Fibroblast of lung (primary cell): ENCODE data around the gene WNT7A. TPM values are rescaled to one million over a fixed set of nuclear protein-coding genes. Genes with fewer than 3 reads are reported as not detected.

Experiments used
- DNase-seq, 2 donors: peaks; one replicate each; pipeline versions ENCODE4 v3.0.0 to v3.0.0-alpha.2; 2010; ENCODE audit warnings: low read depth in 2 of 2
- H2AFZ ChIP-seq: 2 replicates; pipeline ENCODE4 v1.5.1; 2012; ENCODE audit warnings: low read length, control low read depth, inconsistent platforms
- H3K27ac ChIP-seq: 2 replicates; pipeline ENCODE4 v1.5.1; 2011; ENCODE audit warnings: low read length, control low read depth; ENCODE audit not compliant: insufficient read depth
- H3K27me3 ChIP-seq: 2 replicates; pipeline ENCODE4 v1.5.1; 2011; ENCODE audit warnings: mild to moderate bottlenecking, low read length; ENCODE audit not compliant: control insufficient read depth, insufficient read depth
- H3K36me3 ChIP-seq: 2 replicates; pipeline ENCODE4 v1.5.1; 2011; ENCODE audit warnings: low read length; ENCODE audit not compliant: control insufficient read depth, insufficient read depth
- H3K4me1 ChIP-seq: 2 replicates; pipeline ENCODE4 v1.5.1; 2011; ENCODE audit warnings: low read length; ENCODE audit not compliant: control insufficient read depth, insufficient read depth; ENCODE audit errors: extremely low read depth
- H3K4me2 ChIP-seq: 2 replicates; pipeline ENCODE4 v1.5.1; 2011; ENCODE audit warnings: low read length, control low read depth; ENCODE audit not compliant: insufficient read depth; ENCODE audit errors: extremely low read depth
- H3K4me3 ChIP-seq, 4 experiments: fragments of 200-600 bp in 1 of 4; sonication (generic) in 1 of 4; replicated peaks in 1 of 4; 2 replicates each; pipeline ENCODE4 v1.5.1; 2011 to 2016; ENCODE audit warnings: low read length in 4 of 4, low read depth in 3 of 4, mild to moderate bottlenecking in 3 of 4, control low read depth in 2 of 4, inconsistent platforms in 1 of 4, mixed read lengths in 1 of 4; ENCODE audit not compliant: insufficient read depth in 1 of 4; ENCODE audit errors: control extremely low read depth in 1 of 4
- H3K79me2 ChIP-seq: 2 replicates; pipeline ENCODE4 v1.5.1; 2012; ENCODE audit warnings: mild to moderate bottlenecking, low read length, inconsistent platforms; ENCODE audit not compliant: control insufficient read depth, insufficient read depth
- H3K9ac ChIP-seq: 2 replicates; pipeline ENCODE4 v1.5.1; 2011; ENCODE audit warnings: mild to moderate bottlenecking, low read length, control low read depth; ENCODE audit not compliant: insufficient read depth
- H3K9me3 ChIP-seq: 2 replicates; pipeline ENCODE4 v1.5.1; 2012; ENCODE audit warnings: low read depth, low read length; ENCODE audit not compliant: control insufficient read depth, insufficient read depth
- H4K20me1 ChIP-seq: 2 replicates; pipeline ENCODE4 v1.5.1; 2011; ENCODE audit warnings: low read length; ENCODE audit not compliant: control insufficient read depth, insufficient read depth; ENCODE audit errors: extremely low read depth
- EZH2 ChIP-seq: IDR thresholded peaks from 2 replicates; pipeline ENCODE4 v1.5.1; 2012; ENCODE audit warnings: low read length, control low read depth, mild to moderate bottlenecking; ENCODE audit errors: missing control alignments
- polyA plus RNA-seq, 2 donors: library from polyadenylated mRNA; depleted of rRNA in 1 of 2; stranded (reverse) in 1 of 2; unstranded in 1 of 2; fragments of >200 nt; gene quantifications; 2 replicates each; pipeline ENCODE4 v1.2.1, GENCODE V29; 2011 to 2012; ENCODE audit warnings: missing spikeins in 1 of 2
- total RNA-seq: library from RNA; depleted of rRNA; stranded (reverse); fragments of >200 nt; gene quantifications from 2 replicates; pipeline ENCODE4 v1.2.1, GENCODE V29; 2014
- TF ChIP-seq, protein P1 (sequence below), 2 donors: IDR thresholded peaks in 1 of 2; conservative IDR thresholded peaks in 1 of 2; 1 replicate in 1 of 2; 2 replicates in 1 of 2; pipeline ENCODE4 v1.5.1; 2011 to 2012; ENCODE audit warnings: low read length in 2 of 2, control low read depth in 1 of 2, inconsistent platforms in 1 of 2, low read depth in 1 of 2, mild to moderate bottlenecking in 1 of 2

The WNT7A gene
- total and polyA plus RNA-seq, 2 donors (not counting 1 experiment from before 2014, with no cell fraction given), result not detected

- Histone ChIP-seq H3K9me3 (no peaks in the 10 kb centered on the region), H2AFZ (no peak overlapping the region), H3K4me2 (no peak overlapping the region), H3K4me1 (no peaks in the 10 kb centered on the region), H3K9ac (no peak overlapping the region), H4K20me1 (no peaks in the 10 kb centered on the region), H3K27me3 (no peaks in the 10 kb centered on the region), H3K36me3 (no peaks in the 10 kb centered on the region), H3K4me3 (no peak overlapping the region), H3K27ac (no peak overlapping the region), H3K79me2 (no peaks in the 10 kb centered on the region)
- TF ChIP-seq EZH2, result no peak
- TF ChIP-seq, protein P1, sequence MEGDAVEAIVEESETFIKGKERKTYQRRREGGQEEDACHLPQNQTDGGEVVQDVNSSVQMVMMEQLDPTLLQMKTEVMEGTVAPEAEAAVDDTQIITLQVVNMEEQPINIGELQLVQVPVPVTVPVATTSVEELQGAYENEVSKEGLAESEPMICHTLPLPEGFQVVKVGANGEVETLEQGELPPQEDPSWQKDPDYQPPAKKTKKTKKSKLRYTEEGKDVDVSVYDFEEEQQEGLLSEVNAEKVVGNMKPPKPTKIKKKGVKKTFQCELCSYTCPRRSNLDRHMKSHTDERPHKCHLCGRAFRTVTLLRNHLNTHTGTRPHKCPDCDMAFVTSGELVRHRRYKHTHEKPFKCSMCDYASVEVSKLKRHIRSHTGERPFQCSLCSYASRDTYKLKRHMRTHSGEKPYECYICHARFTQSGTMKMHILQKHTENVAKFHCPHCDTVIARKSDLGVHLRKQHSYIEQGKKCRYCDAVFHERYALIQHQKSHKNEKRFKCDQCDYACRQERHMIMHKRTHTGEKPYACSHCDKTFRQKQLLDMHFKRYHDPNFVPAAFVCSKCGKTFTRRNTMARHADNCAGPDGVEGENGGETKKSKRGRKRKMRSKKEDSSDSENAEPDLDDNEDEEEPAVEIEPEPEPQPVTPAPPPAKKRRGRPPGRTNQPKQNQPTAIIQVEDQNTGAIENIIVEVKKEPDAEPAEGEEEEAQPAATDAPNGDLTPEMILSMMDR (conservative IDR thresholded peaks at IDR 0.05 in 1 of 2, IDR thresholded peaks at IDR 0.05 in 1 of 2; ENCODE audit: low read depth in 1 of 2, low read length in 2 of 2), result no peak
- no peak for DNase-seq
Observed at GRCh38 chr3:13835246-13835645, 44.6 kb downstream of the WNT7A start.

DNA sequence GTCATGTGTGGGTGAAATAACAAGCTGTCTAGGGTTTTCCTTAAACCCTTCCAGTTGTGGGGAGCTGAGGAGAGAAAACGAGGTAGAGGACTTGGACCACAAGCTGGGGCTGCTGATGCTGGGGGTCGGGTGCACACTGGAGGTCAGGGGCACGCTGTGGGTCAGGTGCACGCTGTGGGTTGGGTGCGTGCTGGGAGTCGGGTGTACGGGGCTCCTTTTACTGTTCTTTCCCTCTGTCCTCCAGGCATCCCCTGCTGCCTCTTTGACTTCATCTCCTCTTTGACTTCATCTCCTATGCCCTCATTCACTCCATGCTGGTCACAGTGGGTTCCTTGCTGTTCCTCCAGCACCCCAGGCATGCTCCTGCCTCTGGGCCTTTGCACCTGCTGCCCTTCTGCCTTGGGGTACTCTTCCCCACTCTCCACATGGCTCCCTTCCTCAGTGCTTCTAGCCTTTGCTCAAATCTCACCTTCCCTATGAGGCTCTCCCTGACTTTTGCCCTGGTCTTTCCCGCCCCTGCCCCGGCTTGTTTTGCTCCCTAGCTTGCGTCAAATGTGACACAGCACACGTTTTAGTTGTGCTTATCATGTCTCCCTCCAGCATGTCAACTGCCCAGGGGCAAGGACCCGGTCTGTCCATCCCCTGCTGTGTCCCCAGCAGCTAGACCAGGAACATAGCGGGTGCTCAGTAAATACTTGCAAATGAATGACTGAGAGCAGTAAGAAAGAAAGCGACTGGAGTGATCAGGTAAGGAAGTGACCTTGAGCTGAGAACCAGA lies 45.4 kb downstream of the WNT7A start:
- no peak for DNase-seq
- Histone ChIP-seq H3K79me2 (no peaks in the 10 kb centered on the region), H3K4me3 (no peak overlapping the region), H3K9me3 (no peaks in the 10 kb centered on the region), H3K9ac (no peak overlapping the region), H3K4me2 (no peak overlapping the region), H3K36me3 (no peaks in the 10 kb centered on the region), H3K4me1 (no peaks in the 10 kb centered on the region), H3K27ac (no peak overlapping the region), H2AFZ (no peak overlapping the region), H4K20me1 (no peaks in the 10 kb centered on the region), H3K27me3 (no peaks in the 10 kb centered on the region)
- TF ChIP-seq, protein P1 (conservative IDR thresholded peaks at IDR 0.05 in 1 of 2, IDR thresholded peaks at IDR 0.05 in 1 of 2; ENCODE audit: low read depth in 1 of 2, low read length in 2 of 2), result no peak
- TF ChIP-seq EZH2, result no peak

- H3K36me3 ChIP-seq, result no peaks in the 10 kb centered on the region
- DNase-seq, result no peak
- H3K9me3 ChIP-seq, result no peaks in the 10 kb centered on the region
- no peak overlapping the region for H3K4me2 ChIP-seq
- H3K27ac ChIP-seq, result no peak overlapping the region
- TF ChIP-seq EZH2, result no peak
- TF ChIP-seq, protein P1 (conservative IDR thresholded peaks at IDR 0.05 in 1 of 2, IDR thresholded peaks at IDR 0.05 in 1 of 2; ENCODE audit: low read depth in 1 of 2, low read length in 2 of 2), result no peak
- no peaks in the 10 kb centered on the region for H3K27me3 ChIP-seq
- H3K4me1 ChIP-seq, result no peaks in the 10 kb centered on the region
- H3K79me2 ChIP-seq, result no peaks in the 10 kb centered on the region
- no peak overlapping the region for H3K4me3 ChIP-seq
- H4K20me1 ChIP-seq, result no peaks in the 10 kb centered on the region
- no peak overlapping the region for H2AFZ ChIP-seq
- no peak overlapping the region for H3K9ac ChIP-seq
Observed at GRCh38 chr3:13833506-13834257, 46.2 kb downstream of the WNT7A start.
